A673 (cell line): ENCODE data around the gene RNPS1.

Source experiments
- CTCF ChIP-seq: fragments of 300-800, 200-600 bp; sonication (generic); conservative IDR thresholded peaks from 2 replicates; pipeline ENCODE4 v1.5.1; 2017; ENCODE audit warnings: low read depth, mild to moderate bottlenecking, antibody characterized with exemption, low read length, moderate library complexity, mixed read lengths
- EZH2 ChIP-seq: fragments of 200-600 bp; sonication (generic); IDR thresholded peaks from 2 replicates; pipeline ENCODE4 v1.6.1; 2017; ENCODE audit warnings: borderline replicate concordance, low read depth, mild to moderate bottlenecking, mixed read lengths, antibody characterized with exemption, low read length; ENCODE audit not compliant: poor library complexity, severe bottlenecking

- TF ChIP-seq CTCF (no peak), EZH2 (no peak)
These were observed 58.0 kb downstream of the RNPS1 start for GRCh38 chr16:2210009-2210332.
